ENCODE data around the gene GALNT9. TPM values are rescaled to one million over a fixed set of nuclear protein-coding genes. Genes with fewer than 3 reads are reported as not detected.

Gene GALNT9
- polyA plus RNA-seq, 1 donor from 2014 or later = 13.5 TPM

DNA sequence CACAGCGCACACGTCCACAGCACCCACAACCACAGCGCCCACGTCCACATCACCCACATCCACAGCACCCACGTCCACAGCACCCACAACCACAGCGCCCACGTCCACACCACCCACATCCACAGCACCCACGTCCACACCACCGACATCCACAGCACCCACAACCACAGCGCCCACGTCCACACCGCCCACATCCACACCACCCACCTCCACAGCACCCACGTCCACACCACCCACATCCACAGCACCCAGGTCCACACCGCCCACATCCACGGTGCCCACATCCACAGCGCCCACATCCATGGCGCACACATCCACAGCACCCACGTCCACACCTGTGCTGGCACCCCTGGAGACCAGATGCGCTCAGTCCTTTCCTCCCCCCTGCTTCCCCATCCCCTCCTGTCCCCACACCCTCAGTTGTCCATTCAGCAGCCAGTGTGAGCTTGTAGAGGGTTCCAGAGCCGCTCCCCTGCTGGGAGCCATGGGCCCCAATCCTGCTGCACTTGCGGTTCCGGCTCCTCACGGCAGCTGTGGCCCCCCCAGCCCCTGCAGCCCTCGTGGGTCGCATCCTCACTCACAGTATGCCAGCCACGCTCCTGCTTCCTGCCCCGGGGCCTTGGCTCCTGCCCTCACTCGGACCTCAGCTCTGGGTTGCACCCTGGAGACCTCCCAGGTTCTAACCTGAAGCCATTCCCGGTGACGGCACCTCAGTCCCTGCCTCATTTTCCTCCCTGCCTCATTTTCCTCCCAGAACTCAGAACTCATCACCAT is 37.8 kb downstream of the GALNT9 start:
- H2AFZ ChIP-seq (ENCODE audit: low read depth, low read length) = no peak overlapping the region
- no peak overlapping the region for H3K4me3 ChIP-seq (ENCODE audit: low read length)
- no peak for TF ChIP-seq RAD21 (conservative IDR thresholded peaks at IDR 0.05)
- no peak for TF ChIP-seq SMC3 (conservative IDR thresholded peaks at IDR 0.05; ENCODE audit: poor library complexity)
- no peak for TF ChIP-seq TAF1 (IDR thresholded peaks at IDR 0.05; ENCODE audit: low read depth)
- TF ChIP-seq EP300 (conservative IDR thresholded peaks at IDR 0.05; ENCODE audit: poor library complexity, severe bottlenecking) = no peak
- TF ChIP-seq REST (IDR thresholded peaks at IDR 0.05; ENCODE audit: borderline replicate concordance) = no peak
- TF ChIP-seq EZH2 (IDR thresholded peaks at IDR 0.05; ENCODE audit: borderline replicate concordance, insufficient read depth, low read length, poor library complexity, severe bottlenecking) = no peak
- TF ChIP-seq POLR2AphosphoS5 (IDR thresholded peaks at IDR 0.05) = no peak
- TF ChIP-seq, protein P1, sequence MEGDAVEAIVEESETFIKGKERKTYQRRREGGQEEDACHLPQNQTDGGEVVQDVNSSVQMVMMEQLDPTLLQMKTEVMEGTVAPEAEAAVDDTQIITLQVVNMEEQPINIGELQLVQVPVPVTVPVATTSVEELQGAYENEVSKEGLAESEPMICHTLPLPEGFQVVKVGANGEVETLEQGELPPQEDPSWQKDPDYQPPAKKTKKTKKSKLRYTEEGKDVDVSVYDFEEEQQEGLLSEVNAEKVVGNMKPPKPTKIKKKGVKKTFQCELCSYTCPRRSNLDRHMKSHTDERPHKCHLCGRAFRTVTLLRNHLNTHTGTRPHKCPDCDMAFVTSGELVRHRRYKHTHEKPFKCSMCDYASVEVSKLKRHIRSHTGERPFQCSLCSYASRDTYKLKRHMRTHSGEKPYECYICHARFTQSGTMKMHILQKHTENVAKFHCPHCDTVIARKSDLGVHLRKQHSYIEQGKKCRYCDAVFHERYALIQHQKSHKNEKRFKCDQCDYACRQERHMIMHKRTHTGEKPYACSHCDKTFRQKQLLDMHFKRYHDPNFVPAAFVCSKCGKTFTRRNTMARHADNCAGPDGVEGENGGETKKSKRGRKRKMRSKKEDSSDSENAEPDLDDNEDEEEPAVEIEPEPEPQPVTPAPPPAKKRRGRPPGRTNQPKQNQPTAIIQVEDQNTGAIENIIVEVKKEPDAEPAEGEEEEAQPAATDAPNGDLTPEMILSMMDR (IDR thresholded peaks at IDR 0.05; ENCODE audit: poor library complexity, severe bottlenecking) = no peak
- no peak for TF ChIP-seq MXI1 (conservative IDR thresholded peaks at IDR 0.05; ENCODE audit: poor library complexity, severe bottlenecking)
- no peak overlapping the region for H3K9ac ChIP-seq (ENCODE audit: low read length)
- H4K20me1 ChIP-seq (ENCODE audit: insufficient read depth) = no peaks in the 10 kb centered on the region
- no peaks in the 10 kb centered on the region for H3K27me3 ChIP-seq (ENCODE audit: insufficient read depth, low read depth, low read length)
- no peaks in the 10 kb centered on the region for H3K9me3 ChIP-seq (ENCODE audit: low read length)
- H3F3A ChIP-seq (ENCODE audit: insufficient read depth, low read length, poor library complexity, severe bottlenecking) = no peaks in the 10 kb centered on the region
- H3K4me2 ChIP-seq (ENCODE audit: low read length) = no peak overlapping the region
- no peaks in the 10 kb centered on the region for H3K79me2 ChIP-seq (replicated peaks; ENCODE audit: insufficient read depth, low read length)
- H3K27ac ChIP-seq (ENCODE audit: low read length) = no peak overlapping the region
- H3K36me3 ChIP-seq (ENCODE audit: insufficient read depth, low read length) = no peaks in the 10 kb centered on the region
- no peaks in the 10 kb centered on the region for H3K9me2 ChIP-seq (ENCODE audit: insufficient read depth, low read length)

- no peaks in the 10 kb centered on the region for H3K9me2 ChIP-seq (ENCODE audit: insufficient read depth, low read length)
- no peak overlapping the region for H3K4me3 ChIP-seq (ENCODE audit: low read length)
- no peak for TF ChIP-seq EP300 (conservative IDR thresholded peaks at IDR 0.05; ENCODE audit: poor library complexity, severe bottlenecking)
- TF ChIP-seq RAD21 (conservative IDR thresholded peaks at IDR 0.05) = no peak
- no peak for TF ChIP-seq TAF1 (IDR thresholded peaks at IDR 0.05; ENCODE audit: low read depth)
- TF ChIP-seq, protein P1 (IDR thresholded peaks at IDR 0.05; ENCODE audit: poor library complexity, severe bottlenecking) = no peak
- no peak for TF ChIP-seq SMC3 (conservative IDR thresholded peaks at IDR 0.05; ENCODE audit: poor library complexity)
- TF ChIP-seq REST (IDR thresholded peaks at IDR 0.05; ENCODE audit: borderline replicate concordance) = no peak
- TF ChIP-seq POLR2AphosphoS5 (IDR thresholded peaks at IDR 0.05) = no peak
- TF ChIP-seq EZH2 (IDR thresholded peaks at IDR 0.05; ENCODE audit: borderline replicate concordance, insufficient read depth, low read length, poor library complexity, severe bottlenecking) = no peak
- TF ChIP-seq MXI1 (conservative IDR thresholded peaks at IDR 0.05; ENCODE audit: poor library complexity, severe bottlenecking) = no peak
- H2AFZ ChIP-seq (ENCODE audit: low read depth, low read length) = no peak overlapping the region
- H3K27me3 ChIP-seq (ENCODE audit: insufficient read depth, low read depth, low read length) = peaks cover 4% of the 10 kb centered on the region
- no peaks in the 10 kb centered on the region for H3K36me3 ChIP-seq (ENCODE audit: insufficient read depth, low read length)
- H3F3A ChIP-seq (ENCODE audit: insufficient read depth, low read length, poor library complexity, severe bottlenecking) = no peaks in the 10 kb centered on the region
- no peak overlapping the region for H3K9ac ChIP-seq (ENCODE audit: low read length)
- H3K27ac ChIP-seq (ENCODE audit: low read length) = no peak overlapping the region
- H3K4me2 ChIP-seq (ENCODE audit: low read length) = no peak overlapping the region
- no peaks in the 10 kb centered on the region for H3K9me3 ChIP-seq (ENCODE audit: low read length)
- H4K20me1 ChIP-seq (ENCODE audit: insufficient read depth) = no peaks in the 10 kb centered on the region
- no peaks in the 10 kb centered on the region for H3K79me2 ChIP-seq (replicated peaks; ENCODE audit: insufficient read depth, low read length)
Measured at GRCh38 chr12:132290203-132290540, 39.2 kb downstream of the GALNT9 start.
